Measurements from ENCODE around the gene GOLGA8R. TPM values are rescaled to one million over a fixed set of nuclear protein-coding genes. Genes with fewer than 3 reads are reported as not detected.

Gene GOLGA8R
- 10.7 TPM for total RNA-seq

GRCh38 chr15:30414160-30414559, at the start of gene GOLGA8R:
GOLGA8R (minus strand) TSS chr15:30414260; CDS start chr15:30414162, 98 bp downstream.

GRCh38 chr15:30392766-30393663, 21.0 kb downstream of the GOLGA8R start, which contains the start of gene CHRFAM7A:
CHRFAM7A (minus strand) TSS chr15:30393540; CDS start chr15:30383351, 10,189 bp downstream.

Other genes starting within 250 kb of the GOLGA8R start
- 9.5 TPM for gene CHRFAM7A, start 20.7 kb downstream of the GOLGA8R start, total RNA-seq
- 5.9 TPM for gene GOLGA8Q, start 137.8 kb upstream of the GOLGA8R start, total RNA-seq
- 1.8 TPM for gene GOLGA8H, start 189.8 kb upstream of the GOLGA8R start, total RNA-seq